Left ventricle myocardium superior (tissue), 1 donor: ENCODE results near the gene RPL6. TPM values are rescaled to one million over a fixed set of nuclear protein-coding genes. Genes with fewer than 3 reads are reported as not detected.
A peak's percentile ranks its signal among the peaks of the same experiment; 100 is the strongest.
"Not testable (repeated sequence)": the region's sequence is repeated elsewhere in the genome, so short reads cannot be mapped to it uniquely, and the experiment has no call there.

Experiments used
- ATAC-seq: fragments of 200-7000 bp; cut with Tn5 transposase; one replicate; pipeline ENCODE4 v1.9.1; 2020; ENCODE audit warnings: mild to moderate bottlenecking, moderate library complexity
- DNase-seq: peaks from one replicate; pipeline ENCODE4 v3.0.0-alpha.2; 2020
- intact Hi-C: fragments of 100-400 bp; cut with micrococcal nuclease; formaldehyde crosslinking; loops from one replicate; pipeline ENCODE4 v1.11.0; 2022
- total RNA-seq: library from RNA; stranded (reverse); fragmentation: NEBNext Ultra II Directional; extraction: Animal tissue kit (Norgen Biotek cat#: 25700); gene quantifications from one replicate; pipeline ENCODE4 v1.2.1, GENCODE V29; 2021
- donor health status: DM: no; HTN: yes; CAD: no; lungs with severe emphysema.

RPL6 gene
- total RNA-seq, 1 donor from 2014 or later: 606 TPM

- peak; percentile 13 for ATAC-seq
- intact Hi-C loops: no loop called here
- no peak for DNase-seq
These were observed 13.1 kb upstream of the RPL6 start for GRCh38 chr12:112422531-112422930.

GRCh38 chr12:112421363-112421762 is 12.0 kb upstream of the RPL6 start:
- no peak for ATAC-seq
- intact Hi-C loops: no loop called here
- no peak for DNase-seq

- ATAC-seq (no peak), DNase-seq (no peak)
- intact Hi-C loops: no loop called here
These were observed 11.3 kb upstream of the RPL6 start for GRCh38 chr12:112420740-112421139.

GRCh38 chr12:112419297-112420133 is 10.1 kb upstream of the RPL6 start:
- ATAC-seq (peak; percentile 83), DNase-seq (peak; percentile 79)
- intact Hi-C loops: no loop called here

- ATAC-seq (peak; percentile 90), DNase-seq (peak; percentile 93)
- intact Hi-C loops: no loop called here
These were observed 9.3 kb upstream of the RPL6 start, which contains the start of gene PTPN11 for GRCh38 chr12:112418608-112419296. TSS of gene PTPN11 (plus strand) at chr12:112418947. CDS start at chr12:112419112, 165 bp downstream.

- ATAC-seq (no peak), DNase-seq (no peak)
- intact Hi-C loops: no loop called here
These were observed 8.8 kb upstream of the RPL6 start for GRCh38 chr12:112418273-112418607.

- intact Hi-C loops: not testable (repeated sequence)
These were observed 6.1 kb upstream of the RPL6 start for GRCh38 chr12:112415457-112415856.

GRCh38 chr12:112413855-112414625 is 4.6 kb upstream of the RPL6 start:
- ATAC-seq: no peak
- intact Hi-C loops: no loop called here

More at GRCh38 chr12:112415457-112415856, 6.1 kb upstream of the RPL6 start:
- not testable (repeated sequence) for DNase-seq, ATAC-seq

GRCh38 chr12:112409906-112410244 is 470 bp upstream of the RPL6 start:
- no peak for ATAC-seq
- intact Hi-C loops: no loop called here
- no peak for DNase-seq

More at GRCh38 chr12:112413855-112414625, 4.6 kb upstream of the RPL6 start:
- no peak for DNase-seq

- intact Hi-C loops: no loop called here
- ATAC-seq (no peak), DNase-seq (no peak)
These were observed 784 bp downstream of the RPL6 start for GRCh38 chr12:112408621-112409020.

- ATAC-seq, DNase-seq, intact Hi-C loops: not testable (repeated sequence)
These were observed 1.7 kb downstream of the RPL6 start for GRCh38 chr12:112407683-112408082.

GRCh38 chr12:112406519-112407488 is 2.6 kb downstream of the RPL6 start:
- intact Hi-C loops: no loop called here
- ATAC-seq (no peak), DNase-seq (no peak)

GRCh38 chr12:112401903-112402498 is 7.4 kb downstream of the RPL6 start:
- intact Hi-C loops: no loop called here
- no peak for ATAC-seq

GRCh38 chr12:112401054-112401453 is 8.4 kb downstream of the RPL6 start:
- no peak for DNase-seq
- ATAC-seq: no peak

More at GRCh38 chr12:112401903-112402498, 7.4 kb downstream of the RPL6 start:
- DNase-seq: no peak

GRCh38 chr12:112393328-112393727 is 16.1 kb downstream of the RPL6 start:
- no peak for DNase-seq
- intact Hi-C loops: no loop called here
- ATAC-seq: no peak

More at GRCh38 chr12:112401054-112401453, 8.4 kb downstream of the RPL6 start:
- intact Hi-C loops: no loop called here

- ATAC-seq, intact Hi-C loops, DNase-seq: not testable (repeated sequence)
These were observed 19.3 kb downstream of the RPL6 start for GRCh38 chr12:112389922-112390654.

GRCh38 chr12:112389228-112389627 is 20.2 kb downstream of the RPL6 start:
- no peak for ATAC-seq
- intact Hi-C loops: no loop called here
- DNase-seq: no peak
